Stimulated activated naive B cell treated with anti-CD40 and anti-IgM and Interleukin-4, amounts not matched to agents 10 μg/mL and 1 μg/mL and 100 μg/mL, for 72 hours (primary cell): ENCODE results near the gene XRCC1.

Experiments
- ATAC-seq, 2 donors: fragments of 150-1000 bp; cut with Tn5 transposase; replicated peaks; 2 replicates each; pipeline ENCODE4 v1.10.0; 2021; ENCODE audit warnings: moderate library complexity in 1 of 2
- DNase-seq: peaks from one replicate; pipeline ENCODE4 v3.0.0; 2021
- H3K27ac Mint-ChIP-seq: one replicate; pipeline ENCODE4 v1.8.0; 2022; ENCODE audit warnings: mild to moderate bottlenecking, mixed read lengths
- H3K27me3 Mint-ChIP-seq, 2 donors: one replicate each; pipeline ENCODE4 v1.8.0; 2022; ENCODE audit warnings: mixed read lengths in 2 of 2
- H3K36me3 Mint-ChIP-seq, 2 donors: one replicate each; pipeline ENCODE4 v1.8.0; 2022; ENCODE audit warnings: mixed read lengths in 2 of 2, mild to moderate bottlenecking in 1 of 2
- H3K4me1 Mint-ChIP-seq, 2 donors: one replicate each; pipeline ENCODE4 v1.8.0; 2022; ENCODE audit warnings: mixed read lengths in 2 of 2, mild to moderate bottlenecking in 1 of 2
- H3K4me3 Mint-ChIP-seq, 2 donors: one replicate each; pipeline ENCODE4 v1.8.0; 2022; ENCODE audit warnings: mild to moderate bottlenecking in 2 of 2, mixed read lengths in 2 of 2, moderate library complexity in 1 of 2
- H3K9me3 Mint-ChIP-seq, 2 donors: one replicate each; pipeline ENCODE4 v1.8.0; 2022; ENCODE audit warnings: mixed read lengths in 2 of 2, mild to moderate bottlenecking in 1 of 2

XRCC1 gene

GRCh38 chr19:43496960-43497359 lies 78.4 kb downstream of the XRCC1 start:
- Mint-ChIP-seq H3K4me3 (no peak overlapping the region), H3K27me3 (no peaks in the 10 kb centered on the region), H3K9me3 (no peaks in the 10 kb centered on the region), H3K27ac (no peak overlapping the region), H3K4me1 (peaks cover 0 to 2% of the 10 kb centered on the region in 2 donors), H3K36me3 (peaks cover 29 to 40% of the 10 kb centered on the region in 2 donors)
- no peak for DNase-seq
- ATAC-seq = no peak

GRCh38 chr19:43495082-43495481 lies 80.2 kb downstream of the XRCC1 start:
- Mint-ChIP-seq H3K27me3 (no peaks in the 10 kb centered on the region), H3K4me1 (peaks cover 2 to 5% of the 10 kb centered on the region in 2 donors), H3K27ac (no peak overlapping the region), H3K36me3 (peaks cover 28 to 38% of the 10 kb centered on the region in 2 donors), H3K4me3 (no peak overlapping the region), H3K9me3 (no peaks in the 10 kb centered on the region)
- no peak for ATAC-seq
- DNase-seq = no peak
